Astrocyte (in vitro differentiated cells and primary cell): ENCODE measurements around the gene ALK. TPM values are rescaled to one million over a fixed set of nuclear protein-coding genes. Genes with fewer than 3 reads are reported as not detected.

Source experiments
- DNase-seq: peaks from one replicate; pipeline ENCODE4 v3.0.0-alpha.2; 2010; ENCODE audit warnings: low read depth
- FAIRE-seq: peaks from 2 replicates; lab custom pipeline; 2011; peaks lifted over from hg19 to GRCh38; lab: Jason Lieb, UNC
- H2AFZ ChIP-seq: 2 replicates; pipeline ENCODE4 v1.6.0; 2012; ENCODE audit warnings: low read depth, low read length, inconsistent platforms
- H3K27ac ChIP-seq: 2 replicates; pipeline ENCODE4 v1.5.1; 2011; ENCODE audit warnings: low read depth, low read length, inconsistent platforms
- H3K27me3 ChIP-seq: 2 replicates; pipeline ENCODE4 v1.6.0; 2011; ENCODE audit warnings: low read length, inconsistent platforms; ENCODE audit not compliant: insufficient read depth
- H3K36me3 ChIP-seq: 2 replicates; pipeline ENCODE4 v1.5.1; 2011; ENCODE audit warnings: low read length, inconsistent platforms; ENCODE audit not compliant: insufficient read depth
- H3K4me1 ChIP-seq: 2 replicates; pipeline ENCODE4 v1.5.1; 2011; ENCODE audit warnings: low read length, inconsistent platforms; ENCODE audit not compliant: insufficient read depth
- H3K4me2 ChIP-seq: 2 replicates; pipeline ENCODE4 v1.6.0; 2012; ENCODE audit warnings: low read length, inconsistent platforms
- H3K4me3 ChIP-seq: 2 replicates; pipeline ENCODE4 v1.5.1; 2011; ENCODE audit warnings: low read depth, mild to moderate bottlenecking, low read length, inconsistent platforms; ENCODE audit not compliant: insufficient read depth
- H3K79me2 ChIP-seq: 2 replicates; pipeline ENCODE4 v1.6.0; 2012; ENCODE audit warnings: mild to moderate bottlenecking, low read length, inconsistent platforms; ENCODE audit not compliant: insufficient read depth
- H3K9ac ChIP-seq: 2 replicates; pipeline ENCODE4 v1.6.0; 2012; ENCODE audit warnings: mild to moderate bottlenecking, low read length, inconsistent platforms
- H3K9me3 ChIP-seq: 2 replicates; pipeline ENCODE4 v1.5.1; 2012; ENCODE audit warnings: low read depth, mild to moderate bottlenecking, low read length, inconsistent platforms; ENCODE audit not compliant: insufficient read depth
- H4K20me1 ChIP-seq: 2 replicates; pipeline ENCODE4 v1.6.0; 2012; ENCODE audit warnings: low read length, inconsistent platforms; ENCODE audit not compliant: insufficient read depth
- H3K27ac Mint-ChIP-seq: one replicate; pipeline ENCODE4 v1.8.0; 2021; ENCODE audit warnings: mild to moderate bottlenecking, mixed read lengths; ENCODE audit not compliant: unreplicated experiment
- H3K27me3 Mint-ChIP-seq: one replicate; pipeline ENCODE4 v1.8.0; 2021; ENCODE audit warnings: low read depth, mixed read lengths; ENCODE audit not compliant: unreplicated experiment
- H3K36me3 Mint-ChIP-seq: one replicate; pipeline ENCODE4 v1.8.0; 2021; ENCODE audit warnings: low read depth, mixed read lengths; ENCODE audit not compliant: unreplicated experiment
- H3K4me1 Mint-ChIP-seq: one replicate; pipeline ENCODE4 v1.8.0; 2021; ENCODE audit warnings: low read depth, mixed read lengths; ENCODE audit not compliant: unreplicated experiment
- H3K4me3 Mint-ChIP-seq: one replicate; pipeline ENCODE4 v1.8.0; 2021; ENCODE audit warnings: mild to moderate bottlenecking, moderate library complexity, mixed read lengths; ENCODE audit not compliant: unreplicated experiment
- H3K9me3 Mint-ChIP-seq: one replicate; pipeline ENCODE4 v1.8.0; 2021; ENCODE audit warnings: mild to moderate bottlenecking, mixed read lengths; ENCODE audit not compliant: unreplicated experiment
- CTCF ChIP-seq: IDR thresholded peaks from 2 replicates; pipeline ENCODE4 v1.5.1; 2011; ENCODE audit warnings: low read depth, mild to moderate bottlenecking, inconsistent platforms, low read length, moderate library complexity; ENCODE audit not compliant: insufficient read depth
- EZH2 ChIP-seq: IDR thresholded peaks from 2 replicates; pipeline ENCODE4 v1.6.1; 2012; ENCODE audit warnings: mild to moderate bottlenecking, low read length, inconsistent platforms; ENCODE audit not compliant: insufficient read depth
- total RNA-seq: library from RNA; stranded (reverse); gene quantifications from 2 replicates; pipeline ENCODE4 v1.2.1, GENCODE V29; 2021

Gene ALK
- total RNA-seq, 1 donor from 2014 or later, result 0.16 TPM

GRCh38 chr2:29787473-29788465 is 133.6 kb downstream of the ALK start:
- no peak overlapping the region for H3K4me3 Mint-ChIP-seq
- no peak for TF ChIP-seq EZH2
- TF ChIP-seq CTCF, result no peak
- DNase-seq, result no peak

GRCh38 chr2:29786361-29786760 is 135.0 kb downstream of the ALK start:
- no peak overlapping the region for H3K4me3 Mint-ChIP-seq
- no peak overlapping the region for H3K4me2 ChIP-seq

More at GRCh38 chr2:29787473-29788465, 133.6 kb downstream of the ALK start:
- Histone ChIP-seq H3K79me2 (no peaks in the 10 kb centered on the region), H3K4me1 (no peaks in the 10 kb centered on the region), H3K4me3 (no peak overlapping the region), H3K27ac (no peak overlapping the region), H3K27me3 (peaks cover 9% of the 10 kb centered on the region), H3K36me3 (no peaks in the 10 kb centered on the region), H2AFZ (no peak overlapping the region), H3K9ac (no peak overlapping the region), H3K9me3 (no peaks in the 10 kb centered on the region), H4K20me1 (no peaks in the 10 kb centered on the region), H3K4me2 (no peak overlapping the region)
- no peak for FAIRE-seq
- Mint-ChIP-seq H3K27ac (no peak overlapping the region), H3K4me1 (no peaks in the 10 kb centered on the region), H3K9me3 (peaks cover 2% of the 10 kb centered on the region), H3K27me3 (peaks cover 12% of the 10 kb centered on the region), H3K36me3 (no peaks in the 10 kb centered on the region)

More at GRCh38 chr2:29786361-29786760, 135.0 kb downstream of the ALK start:
- DNase-seq (no peak), FAIRE-seq (no peak)
- Histone ChIP-seq H3K4me3 (no peak overlapping the region), H3K27ac (no peak overlapping the region), H3K4me1 (no peaks in the 10 kb centered on the region), H4K20me1 (no peaks in the 10 kb centered on the region), H3K9ac (no peak overlapping the region), H3K79me2 (no peaks in the 10 kb centered on the region), H2AFZ (no peak overlapping the region), H3K27me3 (peaks cover 12% of the 10 kb centered on the region), H3K9me3 (no peaks in the 10 kb centered on the region), H3K36me3 (no peaks in the 10 kb centered on the region)
- no peak for TF ChIP-seq CTCF
- TF ChIP-seq EZH2, result no peak
- peaks cover 2% of the 10 kb centered on the region for H3K9me3 Mint-ChIP-seq
- H3K27me3 Mint-ChIP-seq, result peaks cover 14% of the 10 kb centered on the region
- peaks cover 2% of the 10 kb centered on the region for H3K4me1 Mint-ChIP-seq
- no peak overlapping the region for H3K27ac Mint-ChIP-seq
- H3K36me3 Mint-ChIP-seq, result no peaks in the 10 kb centered on the region
